ENCODE measurements around the gene HOXA5. TPM values are rescaled to one million over a fixed set of nuclear protein-coding genes. Genes with fewer than 3 reads are reported as not detected.

Gene HOXA5
- total RNA-seq, 4 donors from 2014 or later = 18.3 to 89.8 (median 31.6) TPM

- Histone ChIP-seq H3K36me3 (no peaks in the 10 kb centered on the region), H3K27ac (peak overlapping the region; percentile 90 to 96 (median 92)), H3K4me1 (peaks cover 8 to 86% (median 38%) of the 10 kb centered on the region in 4 donors), H3K27me3 (no peaks in the 10 kb centered on the region), H3K4me3 (peak overlapping the region in 3 of 4 donors; percentile 17 to 49 (median 43)), H3K9me3 (no peaks in the 10 kb centered on the region)
- intact Hi-C loops (cut with DNase I; ENCODE audit: low total_unique reads) = no loop called here
- no peak for TF ChIP-seq EP300 (IDR thresholded peaks at IDR 0.05; ENCODE audit: low read depth)
- TF ChIP-seq POLR2A (IDR thresholded peaks at IDR 0.05) = no peak
- TF ChIP-seq POLR2AphosphoS5 (IDR thresholded peaks at IDR 0.05) = peak in 2 of 3 donors; percentile 14 to 15
- TF ChIP-seq, protein P1, sequence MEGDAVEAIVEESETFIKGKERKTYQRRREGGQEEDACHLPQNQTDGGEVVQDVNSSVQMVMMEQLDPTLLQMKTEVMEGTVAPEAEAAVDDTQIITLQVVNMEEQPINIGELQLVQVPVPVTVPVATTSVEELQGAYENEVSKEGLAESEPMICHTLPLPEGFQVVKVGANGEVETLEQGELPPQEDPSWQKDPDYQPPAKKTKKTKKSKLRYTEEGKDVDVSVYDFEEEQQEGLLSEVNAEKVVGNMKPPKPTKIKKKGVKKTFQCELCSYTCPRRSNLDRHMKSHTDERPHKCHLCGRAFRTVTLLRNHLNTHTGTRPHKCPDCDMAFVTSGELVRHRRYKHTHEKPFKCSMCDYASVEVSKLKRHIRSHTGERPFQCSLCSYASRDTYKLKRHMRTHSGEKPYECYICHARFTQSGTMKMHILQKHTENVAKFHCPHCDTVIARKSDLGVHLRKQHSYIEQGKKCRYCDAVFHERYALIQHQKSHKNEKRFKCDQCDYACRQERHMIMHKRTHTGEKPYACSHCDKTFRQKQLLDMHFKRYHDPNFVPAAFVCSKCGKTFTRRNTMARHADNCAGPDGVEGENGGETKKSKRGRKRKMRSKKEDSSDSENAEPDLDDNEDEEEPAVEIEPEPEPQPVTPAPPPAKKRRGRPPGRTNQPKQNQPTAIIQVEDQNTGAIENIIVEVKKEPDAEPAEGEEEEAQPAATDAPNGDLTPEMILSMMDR (IDR thresholded peaks at IDR 0.05) = no peak
- 32 to 38% methylated on average over 5 to 35 of the region's 35 CpGs for WGBS, 2 donors (ENCODE audit: low coverage in 1 of 2)
- DNase-seq = peak; percentile 53
- in situ Hi-C loops (cut with MboI; ENCODE audit: low pct_ligation_motif_present in 1 of 4, low pct_unique_long_range_greater_than_20kb in 1 of 4, low sequenced_read_pairs in 3 of 4) = no loop called here
Observed at GRCh38 chr7:27103489-27104226, 39.8 kb downstream of the HOXA5 start.

- Histone ChIP-seq H3K27ac (peak within 1 kb of the TSS; percentile 90 to 96 (median 92)), H3K36me3 (no peaks in the 10 kb centered on the region), H3K27me3 (no peaks in the 10 kb centered on the region), H3K9me3 (no peaks in the 10 kb centered on the region), H3K4me1 (peaks cover 10 to 86% (median 38%) of the 10 kb centered on the region in 4 donors), H3K4me3 (peak within 1 kb of the TSS; percentile 12 to 49 (median 38))
- intact Hi-C loops (cut with DNase I; ENCODE audit: low total_unique reads) (no loop called here), in situ Hi-C loops (cut with MboI; ENCODE audit: low pct_ligation_motif_present in 1 of 4, low pct_unique_long_range_greater_than_20kb in 1 of 4, low sequenced_read_pairs in 3 of 4) (no loop called here)
- peak; percentile 8 to 33 (median 15) for TF ChIP-seq POLR2AphosphoS5 (IDR thresholded peaks at IDR 0.05)
- no peak for TF ChIP-seq EP300 (IDR thresholded peaks at IDR 0.05; ENCODE audit: low read depth)
- peak; percentile 46 for TF ChIP-seq POLR2A (IDR thresholded peaks at IDR 0.05)
- TF ChIP-seq, protein P1 (IDR thresholded peaks at IDR 0.05) = no peak
- peak; percentile 56 for DNase-seq
- WGBS, 2 donors (ENCODE audit: low coverage in 1 of 2) = 22 to 35% methylated on average over 6 to 29 of the region's 29 CpGs
Observed at GRCh38 chr7:27102581-27103442, 40.7 kb downstream of the HOXA5 start, which contains the start of gene HOXA2. Gene HOXA2, minus strand, starts transcription at chr7:27102683. Its CDS starts 183 bp downstream, at chr7:27102500.

- TF ChIP-seq POLR2AphosphoS5 (IDR thresholded peaks at IDR 0.05) (no peak), EP300 (IDR thresholded peaks at IDR 0.05; ENCODE audit: low read depth) (no peak), POLR2A (IDR thresholded peaks at IDR 0.05) (no peak)
- TF ChIP-seq, protein P1 (IDR thresholded peaks at IDR 0.05) = no peak
- Histone ChIP-seq H3K27ac (peak overlapping the region; percentile 90 to 96 (median 92)), H3K9me3 (no peaks in the 10 kb centered on the region), H3K4me1 (peaks cover 18 to 87% (median 44%) of the 10 kb centered on the region in 4 donors), H3K36me3 (no peaks in the 10 kb centered on the region), H3K27me3 (no peaks in the 10 kb centered on the region), H3K4me3 (peak overlapping the region; percentile 12 to 49 (median 38))
- 20% methylated on average over 38 of the region's 39 CpGs; no CpG with 5 or more reads in 1 of the 2 donors for WGBS, 2 donors (ENCODE audit: low coverage in 1 of 2)
- no peak for DNase-seq
- in situ Hi-C loops (cut with MboI; ENCODE audit: low pct_ligation_motif_present in 1 of 4, low pct_unique_long_range_greater_than_20kb in 1 of 4, low sequenced_read_pairs in 3 of 4) (no loop called here), intact Hi-C loops (cut with DNase I; ENCODE audit: low total_unique reads) (no loop called here)
Observed at GRCh38 chr7:27101957-27102580, 41.4 kb downstream of the HOXA5 start.
